DND-41 (cell line): Measurements from ENCODE around the gene VPS4B.

Experiments used
- ATAC-seq: fragments of 200-7000 bp; cut with Tn5 transposase; 3 replicates; pipeline ENCODE4 v1.9.1; 2021; ENCODE audit warnings: low read depth; ENCODE audit not compliant: insufficient read depth
- DNase-seq: peaks from one replicate; pipeline ENCODE4 v3.0.0-alpha.2; 2020
- H2AFZ ChIP-seq: 2 replicates; pipeline ENCODE4 v1.6.0; 2012; ENCODE audit warnings: low read depth, low read length
- H3K27ac ChIP-seq: 2 replicates; pipeline ENCODE4 v1.5.1; 2012; ENCODE audit warnings: low read length, inconsistent platforms
- H3K27me3 ChIP-seq: fragments of 200-600 bp; sonication (generic); 2 replicates; pipeline ENCODE4 v1.6.0; 2012; ENCODE audit warnings: low read length, mild to moderate bottlenecking, inconsistent platforms; ENCODE audit not compliant: insufficient read depth, poor library complexity
- H3K36me3 ChIP-seq: 2 replicates; pipeline ENCODE4 v1.5.1; 2012; ENCODE audit warnings: low read length, inconsistent platforms; ENCODE audit not compliant: insufficient read depth
- H3K4me1 ChIP-seq: 2 replicates; pipeline ENCODE4 v1.5.1; 2012; ENCODE audit warnings: mild to moderate bottlenecking, low read length; ENCODE audit not compliant: insufficient read depth
- H3K4me2 ChIP-seq: 2 replicates; pipeline ENCODE4 v1.6.0; 2012; ENCODE audit warnings: mild to moderate bottlenecking, moderate library complexity, low read length, inconsistent platforms; ENCODE audit not compliant: insufficient read depth
- H3K4me3 ChIP-seq, 2 experiments: fragments of 200-600 bp in 1 of 2; shearing (Covaris generic) in 1 of 2; 2 replicates each; pipeline ENCODE4 v1.5.1; 2012 to 2016; ENCODE audit warnings: inconsistent platforms in 2 of 2, low read length in 2 of 2, mild to moderate bottlenecking in 2 of 2, low read depth in 1 of 2, moderate library complexity in 1 of 2
- H3K79me2 ChIP-seq: 2 replicates; pipeline ENCODE4 v1.6.0; 2012; ENCODE audit warnings: low read length, inconsistent platforms; ENCODE audit not compliant: insufficient read depth
- H3K9ac ChIP-seq: 2 replicates; pipeline ENCODE4 v1.6.0; 2012; ENCODE audit warnings: low read depth, mild to moderate bottlenecking, inconsistent platforms, low read length, moderate library complexity
- H3K9me3 ChIP-seq: 2 replicates; pipeline ENCODE4 v1.5.1; 2012; ENCODE audit warnings: low read length, moderate library complexity, mild to moderate bottlenecking, inconsistent platforms; ENCODE audit not compliant: insufficient read depth, severe bottlenecking
- H4K20me1 ChIP-seq: 2 replicates; pipeline ENCODE4 v1.6.0; 2012; ENCODE audit warnings: low read length; ENCODE audit not compliant: insufficient read depth
- CTCF ChIP-seq: IDR thresholded peaks from 2 replicates; pipeline ENCODE4 v1.5.1; 2012; ENCODE audit warnings: borderline replicate concordance, low read length, moderate library complexity, mild to moderate bottlenecking; ENCODE audit not compliant: poor library complexity, severe bottlenecking; ENCODE audit errors: extremely low read depth
- EZH2 ChIP-seq: IDR thresholded peaks from 3 replicates; pipeline ENCODE4 v1.6.1; 2012; ENCODE audit warnings: borderline replicate concordance, low read depth, mild to moderate bottlenecking, moderate library complexity, low read length, inconsistent platforms; ENCODE audit not compliant: severe bottlenecking

VPS4B gene

GRCh38 chr18:63376538-63376937, 45.7 kb downstream of the VPS4B start:
- H4K20me1 ChIP-seq = no peaks in the 10 kb centered on the region
- peaks cover 6% of the 10 kb centered on the region; the same call in 1 of the 2 replicates for H3K4me1 ChIP-seq
- ATAC-seq (no peak), DNase-seq (no peak)
- TF ChIP-seq CTCF = no peak
- no peak for TF ChIP-seq EZH2
- H2AFZ ChIP-seq = no peak overlapping the region
- H3K9ac ChIP-seq = no peak overlapping the region
- no peak overlapping the region for H3K4me3 ChIP-seq
- no peaks in the 10 kb centered on the region for H3K27me3 ChIP-seq
- H3K79me2 ChIP-seq = no peaks in the 10 kb centered on the region
- H3K9me3 ChIP-seq = no peaks in the 10 kb centered on the region
- H3K4me2 ChIP-seq = no peak overlapping the region
- no peak overlapping the region for H3K27ac ChIP-seq
- H3K36me3 ChIP-seq = no peaks in the 10 kb centered on the region

GRCh38 chr18:63374540-63374939, 47.7 kb downstream of the VPS4B start:
- H3K36me3 ChIP-seq = no peaks in the 10 kb centered on the region
- H3K79me2 ChIP-seq = no peaks in the 10 kb centered on the region
- H3K27me3 ChIP-seq = no peaks in the 10 kb centered on the region
- TF ChIP-seq EZH2 = no peak
- TF ChIP-seq CTCF = no peak
- H3K4me1 ChIP-seq = peaks cover 6% of the 10 kb centered on the region; the same call in 1 of the 2 replicates
- DNase-seq = no peak
- no peak overlapping the region for H2AFZ ChIP-seq
- H4K20me1 ChIP-seq = no peaks in the 10 kb centered on the region
- no peak overlapping the region for H3K27ac ChIP-seq
- no peak overlapping the region for H3K4me3 ChIP-seq
- no peaks in the 10 kb centered on the region for H3K9me3 ChIP-seq
- no peak overlapping the region for H3K9ac ChIP-seq
- no peak overlapping the region for H3K4me2 ChIP-seq
- no peak for ATAC-seq

- Histone ChIP-seq H3K4me3 (no peak overlapping the region), H2AFZ (no peak overlapping the region), H4K20me1 (no peaks in the 10 kb centered on the region), H3K36me3 (no peaks in the 10 kb centered on the region), H3K27me3 (no peaks in the 10 kb centered on the region), H3K4me1 (peaks cover 7% of the 10 kb centered on the region), H3K79me2 (0 out of 2 replicates have a peak, but pooled peaks cover 3% of the 10 kb centered on the region), H3K9me3 (peaks cover 2% of the 10 kb centered on the region), H3K27ac (no peak overlapping the region), H3K4me2 (no peak overlapping the region), H3K9ac (no peak overlapping the region)
- ATAC-seq = no peak
- DNase-seq = no peak
- no peak for TF ChIP-seq EZH2
These were observed 49.1 kb downstream of the VPS4B start for GRCh38 chr18:63373161-63373560.

DNA sequence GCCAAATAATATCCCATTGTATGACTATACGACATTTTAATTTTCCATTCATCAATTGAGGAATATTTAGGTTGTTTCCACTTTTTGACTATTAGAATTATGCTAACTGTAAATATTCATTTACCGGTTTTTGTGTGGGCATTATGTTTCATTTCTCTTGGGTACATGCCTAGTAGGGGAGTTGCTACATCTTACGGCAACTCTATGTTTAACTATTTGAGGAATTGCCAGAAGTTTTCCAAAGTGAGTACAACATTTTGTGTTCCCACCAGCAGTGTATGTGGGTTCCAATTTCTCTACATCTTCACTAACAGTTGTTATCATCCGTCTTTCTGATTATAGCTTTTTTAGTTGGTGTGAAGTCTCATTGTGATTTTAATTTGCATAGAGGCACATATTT, 53.7 kb downstream of the VPS4B start:
- DNase-seq = no peak
- Histone ChIP-seq H3K4me1 (peaks cover 41% of the 10 kb centered on the region), H4K20me1 (peaks cover 10% of the 10 kb centered on the region), H3K4me3 (peak overlapping the region in 1 of 2 experiments; percentile 81; a peak in 1 of 4 replicates), H3K9me3 (peaks cover 2% of the 10 kb centered on the region), H3K27me3 (no peaks in the 10 kb centered on the region), H3K36me3 (no peaks in the 10 kb centered on the region; the same call in 1 of the 2 replicates), H3K27ac (no peak overlapping the region), H3K4me2 (peak overlapping the region; percentile 83), H2AFZ (no peak overlapping the region; the same call in 1 of the 2 replicates), H3K79me2 (peaks cover 28% of the 10 kb centered on the region), H3K9ac (no peak overlapping the region)
- no peak for TF ChIP-seq EZH2
- no peak for TF ChIP-seq CTCF
- ATAC-seq = no peak
